Measurements from ENCODE around the gene METAP1D. TPM values are rescaled to one million over a fixed set of nuclear protein-coding genes. Genes with fewer than 3 reads are reported as not detected.

The METAP1D gene
- total RNA-seq, 1 donor from 2014 or later: 8.3 TPM

DNA sequence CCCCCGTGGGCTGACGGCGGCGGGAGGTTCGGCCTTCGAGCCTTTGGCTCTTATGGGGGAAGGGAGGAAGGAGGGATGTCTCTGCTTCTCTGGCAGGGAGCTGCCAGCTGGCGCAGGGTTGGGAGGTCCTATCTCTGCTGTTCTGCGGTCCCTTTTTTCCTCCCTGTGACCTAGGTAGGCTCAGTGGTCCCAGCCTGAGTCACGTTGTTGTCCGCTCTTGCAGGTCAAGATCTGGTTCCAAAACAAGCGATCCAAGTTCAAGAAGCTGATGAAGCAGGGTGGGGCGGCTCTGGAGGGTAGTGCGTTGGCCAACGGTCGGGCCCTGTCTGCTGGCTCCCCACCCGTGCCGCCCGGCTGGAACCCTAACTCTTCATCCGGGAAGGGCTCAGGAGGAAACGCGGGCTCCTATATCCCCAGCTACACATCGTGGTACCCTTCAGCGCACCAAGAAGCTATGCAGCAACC is 88.1 kb downstream of the METAP1D start:
- Mint-ChIP-seq H3K36me3 (ENCODE audit: insufficient read depth) (no peaks in the 10 kb centered on the region), H3K4me1 (ENCODE audit: low read depth) (peaks cover 11% of the 10 kb centered on the region), H3K4me3 (ENCODE audit: low read depth) (peak overlapping the region; percentile 31), H3K27ac (no peak overlapping the region), H3K27me3 (peaks cover 98% of the 10 kb centered on the region), H3K9me3 (ENCODE audit: low read depth) (no peaks in the 10 kb centered on the region)
- TF ChIP-seq, protein P1, sequence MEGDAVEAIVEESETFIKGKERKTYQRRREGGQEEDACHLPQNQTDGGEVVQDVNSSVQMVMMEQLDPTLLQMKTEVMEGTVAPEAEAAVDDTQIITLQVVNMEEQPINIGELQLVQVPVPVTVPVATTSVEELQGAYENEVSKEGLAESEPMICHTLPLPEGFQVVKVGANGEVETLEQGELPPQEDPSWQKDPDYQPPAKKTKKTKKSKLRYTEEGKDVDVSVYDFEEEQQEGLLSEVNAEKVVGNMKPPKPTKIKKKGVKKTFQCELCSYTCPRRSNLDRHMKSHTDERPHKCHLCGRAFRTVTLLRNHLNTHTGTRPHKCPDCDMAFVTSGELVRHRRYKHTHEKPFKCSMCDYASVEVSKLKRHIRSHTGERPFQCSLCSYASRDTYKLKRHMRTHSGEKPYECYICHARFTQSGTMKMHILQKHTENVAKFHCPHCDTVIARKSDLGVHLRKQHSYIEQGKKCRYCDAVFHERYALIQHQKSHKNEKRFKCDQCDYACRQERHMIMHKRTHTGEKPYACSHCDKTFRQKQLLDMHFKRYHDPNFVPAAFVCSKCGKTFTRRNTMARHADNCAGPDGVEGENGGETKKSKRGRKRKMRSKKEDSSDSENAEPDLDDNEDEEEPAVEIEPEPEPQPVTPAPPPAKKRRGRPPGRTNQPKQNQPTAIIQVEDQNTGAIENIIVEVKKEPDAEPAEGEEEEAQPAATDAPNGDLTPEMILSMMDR (IDR thresholded peaks at IDR 0.05; ENCODE audit: unreplicated experiment): no peak
- DNase-seq (ENCODE audit: low spot score, unreplicated experiment): no peak

DNA sequence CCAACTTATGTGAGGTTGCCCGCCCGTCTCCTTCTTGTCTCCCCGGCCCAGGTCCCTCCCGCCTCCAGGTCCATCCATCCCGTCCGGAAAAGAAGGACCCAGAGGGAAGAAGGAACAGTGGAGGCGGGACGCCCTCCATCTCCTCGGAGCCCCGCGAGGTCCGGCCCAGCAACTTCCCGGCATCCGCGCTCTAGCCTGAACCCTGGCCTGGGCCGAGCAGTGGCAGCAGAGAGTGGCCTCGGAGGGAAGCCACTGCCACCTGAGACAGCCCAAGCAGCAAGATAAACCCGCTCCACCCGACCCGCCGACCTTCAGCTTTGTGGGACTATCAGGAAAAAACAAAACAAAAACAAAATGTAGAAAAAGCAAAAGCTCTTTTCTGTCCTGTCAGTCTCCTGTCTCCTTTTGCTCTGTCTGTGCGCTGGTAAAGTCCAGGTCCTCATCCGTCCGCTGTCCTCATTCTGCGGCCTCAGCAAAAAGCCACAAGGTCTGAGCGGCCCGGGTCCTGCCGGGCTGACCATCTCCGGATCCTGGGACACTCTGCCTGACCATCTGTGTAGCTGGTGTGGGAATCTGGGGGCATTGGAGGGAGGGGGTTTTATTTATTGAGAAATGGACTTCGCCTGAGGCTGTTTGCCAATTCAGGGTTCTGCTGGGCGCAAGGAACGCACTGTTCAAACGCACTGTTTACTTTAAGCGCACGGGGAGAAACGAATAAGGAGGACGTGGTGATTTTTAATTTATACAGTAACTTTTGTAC is 88.7 kb downstream of the METAP1D start:
- Mint-ChIP-seq H3K27ac (peak overlapping the region; percentile 16), H3K4me1 (ENCODE audit: low read depth) (peaks cover 11% of the 10 kb centered on the region), H3K27me3 (peaks cover 98% of the 10 kb centered on the region), H3K9me3 (ENCODE audit: low read depth) (no peaks in the 10 kb centered on the region), H3K36me3 (ENCODE audit: insufficient read depth) (no peaks in the 10 kb centered on the region), H3K4me3 (ENCODE audit: low read depth) (peak overlapping the region; percentile 4)
- TF ChIP-seq, protein P1 (IDR thresholded peaks at IDR 0.05; ENCODE audit: unreplicated experiment): no peak
- DNase-seq (ENCODE audit: low spot score, unreplicated experiment): no peak

GRCh38 chr2:172089005-172089504 is 89.3 kb downstream of the METAP1D start:
- no peak overlapping the region for H3K27ac Mint-ChIP-seq
- peaks cover 11% of the 10 kb centered on the region for H3K4me1 Mint-ChIP-seq (ENCODE audit: low read depth)
- no peaks in the 10 kb centered on the region for H3K9me3 Mint-ChIP-seq (ENCODE audit: low read depth)
- H3K27me3 Mint-ChIP-seq: peaks cover 98% of the 10 kb centered on the region
- DNase-seq (ENCODE audit: low spot score, unreplicated experiment): no peak
- no peak overlapping the region for H3K4me3 Mint-ChIP-seq (ENCODE audit: low read depth)
- TF ChIP-seq, protein P1 (IDR thresholded peaks at IDR 0.05; ENCODE audit: unreplicated experiment): no peak
- no peaks in the 10 kb centered on the region for H3K36me3 Mint-ChIP-seq (ENCODE audit: insufficient read depth)

- H3K36me3 Mint-ChIP-seq (ENCODE audit: insufficient read depth): no peaks in the 10 kb centered on the region
- H3K27me3 Mint-ChIP-seq: peaks cover 96% of the 10 kb centered on the region
- no peak for DNase-seq (ENCODE audit: low spot score, unreplicated experiment)
- TF ChIP-seq, protein P1 (IDR thresholded peaks at IDR 0.05; ENCODE audit: unreplicated experiment): no peak
- no peak overlapping the region for H3K27ac Mint-ChIP-seq
- peaks cover 11% of the 10 kb centered on the region for H3K4me1 Mint-ChIP-seq (ENCODE audit: low read depth)
- H3K9me3 Mint-ChIP-seq (ENCODE audit: low read depth): no peaks in the 10 kb centered on the region
- no peak overlapping the region for H3K4me3 Mint-ChIP-seq (ENCODE audit: low read depth)
Measured at GRCh38 chr2:172089633-172090032, 89.9 kb downstream of the METAP1D start.

- Mint-ChIP-seq H3K27me3 (peaks cover 94% of the 10 kb centered on the region), H3K4me3 (ENCODE audit: low read depth) (no peak overlapping the region), H3K27ac (peak overlapping the region; percentile 33), H3K36me3 (ENCODE audit: insufficient read depth) (no peaks in the 10 kb centered on the region), H3K4me1 (ENCODE audit: low read depth) (peaks cover 11% of the 10 kb centered on the region), H3K9me3 (ENCODE audit: low read depth) (no peaks in the 10 kb centered on the region)
- TF ChIP-seq, protein P1 (IDR thresholded peaks at IDR 0.05; ENCODE audit: unreplicated experiment): no peak
- DNase-seq (ENCODE audit: low spot score, unreplicated experiment): no peak
Measured at GRCh38 chr2:172090044-172090961, 90.5 kb downstream of the METAP1D start.

Measured in progenitor cell of endocrine pancreas (in vitro differentiated cells).